GM18507 (cell line): ENCODE results near the gene CCDC97.

ENCODE experiments used
- DNase-seq: peaks from one replicate; pipeline ENCODE4 v3.0.0; 2011; ENCODE audit warnings: low read depth; ENCODE audit not compliant: insufficient read length; ENCODE audit errors: extremely low spot score
- FAIRE-seq: peaks from 2 replicates; lab custom pipeline; 2011; peaks lifted over from hg19 to GRCh38; lab: Jason Lieb, UNC

Gene CCDC97

GRCh38 chr19:41297628-41298347 lies 12.2 kb upstream of the CCDC97 start:
- peak; percentile 98 for FAIRE-seq
- peak; percentile 69 for DNase-seq

- FAIRE-seq: peak; percentile 72
- DNase-seq: no peak
Observed at GRCh38 chr19:41298348-41298964, 11.5 kb upstream of the CCDC97 start.

GRCh38 chr19:41299046-41299754 lies 10.8 kb upstream of the CCDC97 start:
- FAIRE-seq (no peak), DNase-seq (no peak)

GRCh38 chr19:41299755-41300089 lies 10.2 kb upstream of the CCDC97 start:
- FAIRE-seq: no peak
- DNase-seq: no peak

GRCh38 chr19:41300555-41300954 lies 9.4 kb upstream of the CCDC97 start:
- FAIRE-seq: no peak
- DNase-seq: no peak

GRCh38 chr19:41302624-41303351 lies 7.2 kb upstream of the CCDC97 start:
- DNase-seq (peak; percentile 33), FAIRE-seq (peak; percentile 95)

- FAIRE-seq (no peak), DNase-seq (no peak)
Observed at GRCh38 chr19:41303954-41304353, 6.0 kb upstream of the CCDC97 start.

- FAIRE-seq (no peak), DNase-seq (no peak)
Observed at GRCh38 chr19:41304706-41305483, 5.1 kb upstream of the CCDC97 start.

GRCh38 chr19:41305927-41306793 lies 3.8 kb upstream of the CCDC97 start:
- DNase-seq: no peak
- no peak for FAIRE-seq

GRCh38 chr19:41307090-41307875 lies 2.7 kb upstream of the CCDC97 start:
- DNase-seq: no peak
- no peak for FAIRE-seq

- FAIRE-seq (no peak), DNase-seq (no peak)
Observed at GRCh38 chr19:41307954-41308449, 2.0 kb upstream of the CCDC97 start.

GRCh38 chr19:41308450-41309179 lies 1.4 kb upstream of the CCDC97 start:
- DNase-seq (peak; percentile 48), FAIRE-seq (peak; percentile 86)

GRCh38 chr19:41309180-41310032 lies 566 bp upstream of the CCDC97 start:
- no peak for FAIRE-seq
- DNase-seq: no peak

- DNase-seq (no peak), FAIRE-seq (no peak)
Observed at GRCh38 chr19:41311072-41311471, 1.1 kb downstream of the CCDC97 start.

GRCh38 chr19:41311613-41312012 lies 1.6 kb downstream of the CCDC97 start:
- DNase-seq (no peak), FAIRE-seq (no peak)

GRCh38 chr19:41316306-41316920 lies 6.4 kb downstream of the CCDC97 start:
- no peak for DNase-seq
- FAIRE-seq: no peak
